GM12878 (cell line): Measurements from ENCODE around the gene RSPH9. TPM values are rescaled to one million over a fixed set of nuclear protein-coding genes. Genes with fewer than 3 reads are reported as not detected.

Source experiments
- FOXM1 ChIP-seq: IDR thresholded peaks from 2 replicates; pipeline ENCODE4 v1.6.1; 2012; ENCODE audit warnings: low read depth, mild to moderate bottlenecking, inconsistent platforms, low read length, moderate library complexity
- HCFC1 ChIP-seq: fragments of 150-350 bp; IDR thresholded peaks from 2 replicates; pipeline ENCODE4 v1.6.1; 2014; ENCODE audit warnings: low read length
- JUNB ChIP-seq: IDR thresholded peaks from 2 replicates; pipeline ENCODE4 v1.6.1; 2016; ENCODE audit warnings: antibody characterized with exemption, mild to moderate bottlenecking
- MEF2B ChIP-seq: fragments of 450-650 bp; IDR thresholded peaks from 2 replicates; pipeline ENCODE4 v1.6.1; 2018; ENCODE audit warnings: mild to moderate bottlenecking, moderate library complexity; ENCODE audit not compliant: partially characterized antibody, poor library complexity, severe bottlenecking
- NFXL1 ChIP-seq: fragments of 450-650 bp; IDR thresholded peaks from 2 replicates; pipeline ENCODE4 v1.6.1; 2017; ENCODE audit warnings: antibody characterized with exemption, mild to moderate bottlenecking, borderline replicate concordance
- POLR2A ChIP-seq: IDR thresholded peaks from 2 replicates; pipeline ENCODE4 v1.6.1; 2011; ENCODE audit warnings: low read depth, mild to moderate bottlenecking, low read length
- RELA ChIP-seq: fragments of 450-650 bp; IDR thresholded peaks from 2 replicates; pipeline ENCODE4 v1.8.0; 2014; ENCODE audit warnings: borderline replicate concordance; ENCODE audit not compliant: partially characterized antibody
- SIX5 ChIP-seq: IDR thresholded peaks from 2 replicates; pipeline ENCODE4 v1.6.1; 2011; ENCODE audit warnings: mild to moderate bottlenecking, low read depth, low read length, moderate library complexity; ENCODE audit not compliant: severe bottlenecking
- SMC3 ChIP-seq: IDR thresholded peaks from 2 replicates; pipeline ENCODE4 v1.6.1; 2011; ENCODE audit warnings: low read length, improper control_type of control experiment, borderline replicate concordance
- SRF ChIP-seq, 2 experiments: IDR thresholded peaks; 2 replicates each; pipeline ENCODE4 v1.6.1; 2011; ENCODE audit warnings: low read depth in 2 of 2, low read length in 2 of 2, mild to moderate bottlenecking in 1 of 2, moderate library complexity in 1 of 2
- SUZ12 ChIP-seq: fragments of 200-600 bp; sonication (generic); IDR thresholded peaks from one replicate; pipeline ENCODE4 v1.6.1; 2018; ENCODE audit warnings: antibody characterized with exemption, mild to moderate bottlenecking; ENCODE audit not compliant: unreplicated experiment
- TCF12 ChIP-seq: IDR thresholded peaks from 2 replicates; pipeline ENCODE4 v1.6.1; 2011; ENCODE audit warnings: low read depth, mild to moderate bottlenecking, low read length
- TCF3 ChIP-seq: IDR thresholded peaks from 2 replicates; pipeline ENCODE4 v1.6.1; 2012; ENCODE audit warnings: low read depth, mild to moderate bottlenecking, low read length, borderline replicate concordance; ENCODE audit not compliant: insufficient read depth
- WRNIP1 ChIP-seq: IDR thresholded peaks from 2 replicates; pipeline ENCODE4 v1.6.1; 2011; ENCODE audit warnings: low read depth, low read length, improper control_type of control experiment, borderline replicate concordance
- ZNF622 ChIP-seq: fragments of 450-650 bp; IDR thresholded peaks from 2 replicates; pipeline ENCODE4 v1.6.1; 2017; ENCODE audit warnings: mild to moderate bottlenecking, inconsistent platforms
- polyA plus RNA-seq, 11 experiments: library from polyadenylated mRNA; depleted of rRNA in 4 of 11; unstranded in 6 of 11; stranded (reverse) in 5 of 11; fragments of >200 nt; fragmentation: Nextera tagmentation in 4 of 11; fragmentation: Illumina TruSeq in 1 of 11; extraction: Ambion mirVana in 4 of 11; extraction: Trizol in 1 of 11; gene quantifications; 1 replicate in 1 of 11; 2 replicates in 10 of 11; pipeline versions ENCODE4 v1.2.1 to v1.2.3, GENCODE V29; 2011 to 2016; ENCODE audit warnings: inconsistent platforms in 2 of 11, missing spikeins in 2 of 11, low read depth in 1 of 11
- total RNA-seq, 4 experiments: library from RNA; depleted of rRNA in 3 of 4; stranded (reverse); fragments of >200 nt in 3 of 4; fragmentation: Illumina TruSeq in 1 of 4; extraction: Trizol in 1 of 4; gene quantifications; 2 replicates each; pipeline versions ENCODE4 v1.2.1 to v1.2.3, GENCODE V29; 2013 to 2021
- TF ChIP-seq, protein P1 (sequence below): fragments of 450-650 bp; formaldehyde crosslinking; IDR thresholded peaks from 2 replicates; pipeline ENCODE4 v1.4.0; 2020; ENCODE audit warnings: mild to moderate bottlenecking, moderate library complexity
- TF ChIP-seq, protein P2 (sequence below): IDR thresholded peaks from 2 replicates; pipeline ENCODE4 v1.6.1; 2012; ENCODE audit warnings: low read depth, low read length, improper control_type of control experiment
- TF ChIP-seq, protein P3 (sequence below): IDR thresholded peaks from 2 replicates; pipeline ENCODE4 v1.6.1; 2012; ENCODE audit warnings: low read depth, low read length, improper control_type of control experiment
- TF ChIP-seq, protein P4 (sequence below): IDR thresholded peaks from 2 replicates; pipeline ENCODE4 v1.6.1; 2012; ENCODE audit warnings: low read length, inconsistent platforms
- TF ChIP-seq, protein P5 (sequence below): fragments of 450-650 bp; IDR thresholded peaks from 2 replicates; pipeline ENCODE4 v1.6.1; 2017; ENCODE audit warnings: antibody characterized with exemption, mild to moderate bottlenecking, moderate library complexity

RSPH9 gene
- total and polyA plus RNA-seq, 10 of the 15 experiments (the other 5 are each of a cell fraction or from before 2014, with no cell fraction given) = 0.26 to 0.63 (median 0.36) TPM; not detected in 6

DNA sequence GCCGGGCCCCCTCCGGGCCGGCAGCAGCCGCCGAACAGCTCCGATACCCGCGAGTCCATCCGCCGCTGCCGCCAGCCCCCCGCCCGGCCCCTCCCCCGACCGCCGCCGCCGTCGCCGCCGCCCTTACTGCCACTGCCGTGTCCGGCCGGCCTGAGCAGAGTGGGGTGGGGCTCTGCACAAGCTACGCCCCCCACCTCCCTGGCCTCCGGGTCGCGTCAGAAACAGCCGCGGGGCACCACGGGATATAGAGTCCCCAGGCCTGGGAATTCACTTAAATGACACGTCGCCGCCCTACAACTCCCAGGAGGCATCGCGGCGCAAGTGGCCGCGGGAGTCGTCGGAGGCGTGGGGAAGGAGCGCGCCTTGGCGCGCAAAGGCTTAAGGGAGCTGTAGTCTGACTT lies 15.7 kb upstream of the RSPH9 start, which contains the start of gene GTPBP2 (continued):
- TF ChIP-seq RELA (peak; percentile 51), SRF (IDR thresholded peaks at IDR 0.05; ENCODE audit: low read depth in 2 of 2, low read length in 2 of 2) (0 out of 4 replicates have a peak, but pooled peaks of 1 of the 2 experiments have one; percentile 31), HCFC1 (peak; percentile 98), POLR2A (peak; percentile 77), ZNF622 (no peak), NFXL1 (no peak), TCF3 (no peak), SMC3 (no peak), MEF2B (no peak), JUNB (no peak), FOXM1 (no peak), WRNIP1 (no peak), SUZ12 (no peak), TCF12 (0 out of 2 replicates have a peak, but pooled peaks have one; percentile 6), SIX5 (peak; percentile 98)
- TF ChIP-seq, protein P1, sequence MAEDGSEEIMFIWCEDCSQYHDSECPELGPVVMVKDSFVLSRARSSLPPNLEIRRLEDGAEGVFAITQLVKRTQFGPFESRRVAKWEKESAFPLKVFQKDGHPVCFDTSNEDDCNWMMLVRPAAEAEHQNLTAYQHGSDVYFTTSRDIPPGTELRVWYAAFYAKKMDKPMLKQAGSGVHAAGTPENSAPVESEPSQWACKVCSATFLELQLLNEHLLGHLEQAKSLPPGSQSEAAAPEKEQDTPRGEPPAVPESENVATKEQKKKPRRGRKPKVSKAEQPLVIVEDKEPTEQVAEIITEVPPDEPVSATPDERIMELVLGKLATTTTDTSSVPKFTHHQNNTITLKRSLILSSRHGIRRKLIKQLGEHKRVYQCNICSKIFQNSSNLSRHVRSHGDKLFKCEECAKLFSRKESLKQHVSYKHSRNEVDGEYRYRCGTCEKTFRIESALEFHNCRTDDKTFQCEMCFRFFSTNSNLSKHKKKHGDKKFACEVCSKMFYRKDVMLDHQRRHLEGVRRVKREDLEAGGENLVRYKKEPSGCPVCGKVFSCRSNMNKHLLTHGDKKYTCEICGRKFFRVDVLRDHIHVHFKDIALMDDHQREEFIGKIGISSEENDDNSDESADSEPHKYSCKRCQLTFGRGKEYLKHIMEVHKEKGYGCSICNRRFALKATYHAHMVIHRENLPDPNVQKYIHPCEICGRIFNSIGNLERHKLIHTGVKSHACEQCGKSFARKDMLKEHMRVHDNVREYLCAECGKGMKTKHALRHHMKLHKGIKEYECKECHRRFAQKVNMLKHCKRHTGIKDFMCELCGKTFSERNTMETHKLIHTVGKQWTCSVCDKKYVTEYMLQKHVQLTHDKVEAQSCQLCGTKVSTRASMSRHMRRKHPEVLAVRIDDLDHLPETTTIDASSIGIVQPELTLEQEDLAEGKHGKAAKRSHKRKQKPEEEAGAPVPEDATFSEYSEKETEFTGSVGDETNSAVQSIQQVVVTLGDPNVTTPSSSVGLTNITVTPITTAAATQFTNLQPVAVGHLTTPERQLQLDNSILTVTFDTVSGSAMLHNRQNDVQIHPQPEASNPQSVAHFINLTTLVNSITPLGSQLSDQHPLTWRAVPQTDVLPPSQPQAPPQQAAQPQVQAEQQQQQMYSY (CRISPR knock-in tag) = no peak
- TF ChIP-seq, protein P2, sequence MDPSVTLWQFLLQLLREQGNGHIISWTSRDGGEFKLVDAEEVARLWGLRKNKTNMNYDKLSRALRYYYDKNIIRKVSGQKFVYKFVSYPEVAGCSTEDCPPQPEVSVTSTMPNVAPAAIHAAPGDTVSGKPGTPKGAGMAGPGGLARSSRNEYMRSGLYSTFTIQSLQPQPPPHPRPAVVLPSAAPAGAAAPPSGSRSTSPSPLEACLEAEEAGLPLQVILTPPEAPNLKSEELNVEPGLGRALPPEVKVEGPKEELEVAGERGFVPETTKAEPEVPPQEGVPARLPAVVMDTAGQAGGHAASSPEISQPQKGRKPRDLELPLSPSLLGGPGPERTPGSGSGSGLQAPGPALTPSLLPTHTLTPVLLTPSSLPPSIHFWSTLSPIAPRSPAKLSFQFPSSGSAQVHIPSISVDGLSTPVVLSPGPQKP = 0 out of 2 replicates have a peak, but pooled peaks have one; percentile 38
- TF ChIP-seq, protein P3, sequence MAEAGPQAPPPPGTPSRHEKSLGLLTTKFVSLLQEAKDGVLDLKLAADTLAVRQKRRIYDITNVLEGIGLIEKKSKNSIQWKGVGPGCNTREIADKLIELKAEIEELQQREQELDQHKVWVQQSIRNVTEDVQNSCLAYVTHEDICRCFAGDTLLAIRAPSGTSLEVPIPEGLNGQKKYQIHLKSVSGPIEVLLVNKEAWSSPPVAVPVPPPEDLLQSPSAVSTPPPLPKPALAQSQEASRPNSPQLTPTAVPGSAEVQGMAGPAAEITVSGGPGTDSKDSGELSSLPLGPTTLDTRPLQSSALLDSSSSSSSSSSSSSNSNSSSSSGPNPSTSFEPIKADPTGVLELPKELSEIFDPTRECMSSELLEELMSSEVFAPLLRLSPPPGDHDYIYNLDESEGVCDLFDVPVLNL = peak; percentile 54; the same call in 1 of the 2 replicates
- TF ChIP-seq, protein P4, sequence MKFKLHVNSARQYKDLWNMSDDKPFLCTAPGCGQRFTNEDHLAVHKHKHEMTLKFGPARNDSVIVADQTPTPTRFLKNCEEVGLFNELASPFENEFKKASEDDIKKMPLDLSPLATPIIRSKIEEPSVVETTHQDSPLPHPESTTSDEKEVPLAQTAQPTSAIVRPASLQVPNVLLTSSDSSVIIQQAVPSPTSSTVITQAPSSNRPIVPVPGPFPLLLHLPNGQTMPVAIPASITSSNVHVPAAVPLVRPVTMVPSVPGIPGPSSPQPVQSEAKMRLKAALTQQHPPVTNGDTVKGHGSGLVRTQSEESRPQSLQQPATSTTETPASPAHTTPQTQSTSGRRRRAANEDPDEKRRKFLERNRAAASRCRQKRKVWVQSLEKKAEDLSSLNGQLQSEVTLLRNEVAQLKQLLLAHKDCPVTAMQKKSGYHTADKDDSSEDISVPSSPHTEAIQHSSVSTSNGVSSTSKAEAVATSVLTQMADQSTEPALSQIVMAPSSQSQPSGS = no peak
- TF ChIP-seq, protein P5, sequence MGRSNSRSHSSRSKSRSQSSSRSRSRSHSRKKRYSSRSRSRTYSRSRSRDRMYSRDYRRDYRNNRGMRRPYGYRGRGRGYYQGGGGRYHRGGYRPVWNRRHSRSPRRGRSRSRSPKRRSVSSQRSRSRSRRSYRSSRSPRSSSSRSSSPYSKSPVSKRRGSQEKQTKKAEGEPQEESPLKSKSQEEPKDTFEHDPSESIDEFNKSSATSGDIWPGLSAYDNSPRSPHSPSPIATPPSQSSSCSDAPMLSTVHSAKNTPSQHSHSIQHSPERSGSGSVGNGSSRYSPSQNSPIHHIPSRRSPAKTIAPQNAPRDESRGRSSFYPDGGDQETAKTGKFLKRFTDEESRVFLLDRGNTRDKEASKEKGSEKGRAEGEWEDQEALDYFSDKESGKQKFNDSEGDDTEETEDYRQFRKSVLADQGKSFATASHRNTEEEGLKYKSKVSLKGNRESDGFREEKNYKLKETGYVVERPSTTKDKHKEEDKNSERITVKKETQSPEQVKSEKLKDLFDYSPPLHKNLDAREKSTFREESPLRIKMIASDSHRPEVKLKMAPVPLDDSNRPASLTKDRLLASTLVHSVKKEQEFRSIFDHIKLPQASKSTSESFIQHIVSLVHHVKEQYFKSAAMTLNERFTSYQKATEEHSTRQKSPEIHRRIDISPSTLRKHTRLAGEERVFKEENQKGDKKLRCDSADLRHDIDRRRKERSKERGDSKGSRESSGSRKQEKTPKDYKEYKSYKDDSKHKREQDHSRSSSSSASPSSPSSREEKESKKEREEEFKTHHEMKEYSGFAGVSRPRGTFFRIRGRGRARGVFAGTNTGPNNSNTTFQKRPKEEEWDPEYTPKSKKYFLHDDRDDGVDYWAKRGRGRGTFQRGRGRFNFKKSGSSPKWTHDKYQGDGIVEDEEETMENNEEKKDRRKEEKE = no peak
